ENCODE data around the gene EYS.
"Not testable (repeated sequence)": the region's sequence is repeated elsewhere in the genome, so short reads cannot be mapped to it uniquely, and the experiment has no call there.

Gene EYS

GRCh38 chr6:64010010-64010409 lies 1697.0 kb downstream of the EYS start:
- no peak for DNase-seq

- no peak for DNase-seq
Measured at GRCh38 chr6:64006246-64006645, 1700.8 kb downstream of the EYS start.

- no peak for DNase-seq
Measured at GRCh38 chr6:64000818-64001491, 1706.1 kb downstream of the EYS start.

GRCh38 chr6:63999613-64000012 lies 1707.4 kb downstream of the EYS start:
- DNase-seq, result no peak

- no peak for DNase-seq
Measured at GRCh38 chr6:63998991-63999390, 1708.0 kb downstream of the EYS start.

- DNase-seq, result no peak
Measured at GRCh38 chr6:63997734-63998133, 1709.3 kb downstream of the EYS start.

- DNase-seq, result no peak
Measured at GRCh38 chr6:63997221-63997620, 1709.8 kb downstream of the EYS start.

GRCh38 chr6:63985223-63985622 lies 1721.8 kb downstream of the EYS start:
- DNase-seq, result no peak

GRCh38 chr6:63975699-63976098 lies 1731.3 kb downstream of the EYS start:
- no peak for DNase-seq

- no peak for DNase-seq
Measured at GRCh38 chr6:63968650-63969049, 1738.4 kb downstream of the EYS start.

GRCh38 chr6:63964366-63964765 lies 1742.7 kb downstream of the EYS start:
- DNase-seq, result no peak

GRCh38 chr6:63963769-63964315 lies 1743.2 kb downstream of the EYS start:
- DNase-seq, result no peak

GRCh38 chr6:63953336-63954021 lies 1753.5 kb downstream of the EYS start:
- DNase-seq, result not testable (repeated sequence)

GRCh38 chr6:63947792-63948529 lies 1759.1 kb downstream of the EYS start:
- DNase-seq, result no peak

- no peak for DNase-seq
Measured at GRCh38 chr6:63945987-63946386, 1761.0 kb downstream of the EYS start.

GRCh38 chr6:63943826-63944225 lies 1763.2 kb downstream of the EYS start:
- no peak for DNase-seq

GRCh38 chr6:63941747-63942470 lies 1765.1 kb downstream of the EYS start:
- no peak for DNase-seq

GRCh38 chr6:63940056-63940455 lies 1767.0 kb downstream of the EYS start:
- no peak for DNase-seq

- no peak for DNase-seq
Measured at GRCh38 chr6:63936399-63936798, 1770.6 kb downstream of the EYS start.

- DNase-seq, result no peak
Measured at GRCh38 chr6:63935732-63936131, 1771.3 kb downstream of the EYS start.

- DNase-seq, result not testable (repeated sequence)
Measured at GRCh38 chr6:63933948-63934347, 1773.1 kb downstream of the EYS start.

GRCh38 chr6:63930848-63931247 lies 1776.2 kb downstream of the EYS start:
- no peak for DNase-seq

- DNase-seq, result no peak
Measured at GRCh38 chr6:63929111-63929510, 1777.9 kb downstream of the EYS start.

Data from right forelimb (tissue), 1 donor.